ENCODE measurements around the gene S100A6.
"Not testable (repeated sequence)": the region's sequence is repeated elsewhere in the genome, so short reads cannot be mapped to it uniquely, and the experiment has no call there.

The S100A6 gene

DNA sequence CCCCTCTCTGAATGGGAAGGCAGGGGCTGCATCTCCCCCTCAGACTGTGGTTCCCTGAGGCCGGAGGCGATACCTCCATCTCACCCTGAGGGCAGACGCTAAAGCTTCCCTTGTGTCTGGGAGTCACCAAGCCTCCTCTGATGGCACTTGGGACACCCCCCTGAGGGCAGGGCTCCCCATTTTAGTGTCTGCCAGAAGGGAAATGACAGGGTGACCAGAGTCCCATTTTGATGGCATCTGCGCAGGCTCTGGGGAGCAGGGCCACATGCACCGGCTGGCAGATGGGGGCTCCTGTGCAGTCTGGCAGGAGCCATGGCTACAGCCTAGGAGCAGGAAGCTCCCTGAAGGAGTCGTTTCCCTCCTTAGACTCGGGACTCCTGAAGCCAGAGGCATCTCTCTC, 28.2 kb upstream of the S100A6 start:
- no peak for DNase-seq (ENCODE audit: low spot score)

DNA sequence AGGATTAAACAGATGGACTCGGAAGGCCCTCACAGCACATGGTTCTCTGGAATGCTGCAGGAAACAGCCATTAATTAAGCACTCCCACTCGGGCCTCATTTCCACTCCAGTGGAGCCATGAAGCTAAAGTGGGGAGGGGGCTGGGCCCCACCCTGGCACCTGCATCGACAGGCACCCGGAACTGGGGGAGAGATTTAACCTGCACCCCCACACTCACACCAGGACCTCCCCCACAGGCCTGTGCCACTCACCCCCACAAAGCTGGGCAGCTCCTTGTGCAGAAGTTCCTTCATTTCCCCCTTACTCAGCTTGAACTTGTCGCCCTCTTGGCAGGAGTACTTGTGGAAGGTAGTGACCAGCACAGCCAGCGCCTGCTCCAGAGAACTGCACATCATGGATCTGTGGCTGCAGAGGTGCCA, 27.7 kb upstream of the S100A6 start:
- no peak for DNase-seq (ENCODE audit: low spot score)

DNA sequence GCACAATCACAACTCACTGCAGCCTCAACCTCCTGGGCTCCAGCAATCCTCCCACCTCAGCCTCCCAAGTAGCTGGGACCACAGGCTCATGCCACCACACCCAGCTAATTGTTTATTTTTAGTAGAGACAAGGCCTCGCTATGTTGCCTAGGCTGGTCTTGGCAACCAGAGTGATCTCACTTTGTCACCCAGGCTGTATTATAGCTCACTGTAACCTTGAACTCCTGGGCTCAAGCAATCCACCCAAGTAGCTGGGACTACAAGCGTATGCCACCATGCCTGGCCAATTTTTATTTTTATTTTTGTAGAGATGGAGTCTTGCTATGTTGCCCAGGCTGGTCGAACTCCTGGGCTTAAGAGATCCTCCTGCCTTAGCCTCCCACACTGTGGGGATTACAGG, 26.2 kb upstream of the S100A6 start:
- not testable (repeated sequence) for DNase-seq (ENCODE audit: low spot score)

DNA sequence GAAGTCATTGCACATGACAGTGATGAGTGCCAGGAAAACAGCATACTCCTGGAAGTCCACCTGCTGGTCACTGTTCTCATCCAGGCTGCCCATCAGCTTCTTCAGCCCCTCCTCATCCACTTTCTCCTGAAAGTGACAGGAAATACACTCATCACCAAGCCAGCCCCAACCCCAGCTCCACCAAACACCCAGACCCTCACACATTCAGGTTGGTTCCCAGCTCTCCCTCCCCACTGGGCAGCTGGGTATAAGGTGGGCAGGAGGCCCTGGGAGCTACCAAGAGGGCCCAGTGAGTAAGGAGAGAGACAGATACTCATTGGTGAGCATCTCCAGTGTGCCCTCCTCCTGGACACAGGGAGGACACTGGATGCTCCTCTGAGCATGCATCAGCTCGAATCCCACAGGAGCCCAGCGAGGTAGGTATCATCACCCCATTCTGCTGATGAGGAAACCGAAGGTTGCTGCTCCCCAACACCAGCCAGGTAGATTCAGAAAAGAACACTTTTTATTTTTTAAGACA, 25.7 kb upstream of the S100A6 start:
- DNase-seq (ENCODE audit: low spot score) = no peak

DNA sequence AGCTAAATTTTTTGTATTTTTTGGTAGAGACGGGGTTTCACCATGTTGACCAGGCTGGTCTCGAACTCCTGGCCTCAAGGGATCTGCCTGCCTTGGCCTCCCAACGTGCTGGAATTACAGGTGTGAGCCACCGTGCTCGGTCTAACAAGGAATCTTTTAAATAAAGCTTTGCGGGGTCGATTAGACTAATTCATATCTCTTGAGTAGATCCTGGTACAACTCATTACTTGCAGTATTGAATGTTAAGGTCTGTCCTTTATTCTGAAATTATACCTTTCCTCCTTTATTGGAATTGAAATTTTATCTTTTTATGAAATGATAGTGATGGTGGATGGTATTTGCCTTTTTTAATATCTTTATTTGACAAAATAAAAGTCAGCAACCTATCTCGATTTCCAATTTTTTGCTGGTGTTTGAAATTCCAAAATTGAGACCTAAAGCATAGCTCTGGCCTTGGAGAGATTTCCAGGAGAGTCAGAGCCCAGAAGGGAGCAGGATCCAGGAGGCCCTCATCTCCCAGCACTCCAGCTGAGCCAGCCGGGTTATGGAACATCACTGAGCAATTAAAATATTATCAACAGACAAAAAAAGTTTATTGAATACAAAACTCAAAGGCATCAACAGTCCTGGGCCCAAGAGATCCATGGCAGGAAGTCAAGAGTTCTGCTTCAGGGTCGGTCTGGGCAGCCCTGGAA, 25.1 kb upstream of the S100A6 start:
- no peak for DNase-seq (ENCODE audit: low spot score)

DNA sequence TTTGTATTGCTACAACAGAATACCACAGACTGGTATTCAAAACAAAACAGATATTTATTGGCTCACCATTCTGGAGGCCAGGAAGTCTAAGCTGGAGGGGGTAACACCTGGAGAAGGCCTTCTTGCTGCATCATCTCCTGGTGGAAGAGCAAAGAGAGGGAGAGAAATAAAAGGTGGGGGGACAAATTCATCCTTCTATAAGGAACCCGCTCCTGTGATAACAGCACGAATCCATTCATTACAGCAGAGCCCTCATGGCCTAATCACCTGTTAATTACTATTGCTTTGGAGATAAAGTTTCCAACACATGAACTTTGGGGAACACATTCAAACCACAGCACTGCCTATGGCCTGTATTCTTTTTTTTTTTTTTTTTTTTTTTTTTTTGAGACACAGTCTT, 24.4 kb upstream of the S100A6 start:
- DNase-seq (ENCODE audit: low spot score) = no peak

DNA sequence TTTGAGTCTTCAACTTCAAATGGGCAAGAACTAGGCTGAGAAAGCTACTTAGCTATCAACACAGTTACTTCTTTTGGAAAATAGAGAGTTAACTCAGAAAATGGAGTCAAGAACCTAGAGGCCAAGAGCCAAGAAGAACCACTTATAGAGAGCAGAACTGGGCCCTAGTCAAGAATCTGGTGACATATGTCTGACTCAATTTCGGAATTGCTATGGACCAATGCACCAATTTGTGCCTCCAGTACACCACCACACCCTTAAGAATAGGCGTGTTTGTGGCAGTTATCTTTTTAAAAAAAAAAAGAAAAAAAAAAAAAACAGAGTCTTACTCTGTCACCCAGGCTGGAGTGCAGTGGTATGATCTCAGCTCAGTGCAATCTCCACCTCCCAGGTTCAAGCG, 22.1 kb upstream of the S100A6 start:
- no peak for DNase-seq (ENCODE audit: low spot score)

DNA sequence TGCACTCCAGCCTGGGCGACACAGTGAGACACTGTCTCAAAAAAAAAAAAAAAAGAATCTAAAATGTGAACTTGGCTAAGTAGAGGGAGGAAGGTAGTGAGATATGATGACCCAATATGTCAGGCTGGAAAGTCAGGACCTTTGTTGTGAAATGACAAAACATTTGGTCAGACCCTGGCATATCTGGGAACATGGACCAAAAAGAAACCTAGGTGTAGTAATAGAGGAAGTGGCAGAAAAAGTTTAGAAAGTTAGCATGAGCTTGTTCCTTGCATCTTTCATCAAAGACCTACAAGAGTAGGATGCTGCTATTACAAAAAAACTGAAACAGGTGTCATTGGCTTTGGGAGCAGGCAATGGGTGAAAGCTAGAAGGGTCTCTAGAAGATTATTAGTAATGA, 20.6 kb upstream of the S100A6 start:
- DNase-seq (ENCODE audit: low spot score) = no peak

DNA sequence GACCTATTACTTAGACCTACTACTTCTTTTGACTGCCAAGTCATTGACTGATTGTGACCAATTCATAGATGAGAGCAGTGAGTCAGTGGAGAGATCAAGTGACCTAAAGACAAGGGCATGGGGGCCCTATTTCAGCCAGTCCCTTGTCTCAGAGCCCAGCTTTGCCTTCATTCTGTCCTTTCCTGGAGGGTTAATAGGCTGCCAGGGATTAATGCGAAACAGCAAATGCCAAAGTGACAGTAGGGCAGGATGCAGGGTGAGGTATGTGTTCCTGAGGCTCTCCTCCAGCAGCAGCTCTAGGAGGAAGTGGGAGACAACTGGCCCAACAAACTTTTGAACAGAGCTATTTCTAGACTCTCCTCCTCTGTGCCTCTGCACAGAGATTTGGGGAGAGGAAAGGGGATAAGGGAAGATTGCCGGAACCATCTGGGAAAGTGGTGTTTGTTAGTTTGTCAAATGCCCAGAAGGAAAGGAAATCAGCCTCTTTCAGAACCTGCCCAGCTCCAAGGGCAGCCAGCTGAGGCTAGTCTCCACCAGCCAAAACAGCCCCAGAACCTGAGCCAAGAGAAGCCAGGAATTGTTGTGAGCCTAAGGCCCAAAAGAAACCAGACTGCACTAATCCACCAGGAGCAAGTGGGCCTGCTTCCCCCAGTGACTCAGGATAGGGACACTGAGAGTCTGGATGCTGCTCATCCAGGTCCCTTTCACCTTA, 18.2 kb upstream of the S100A6 start:
- no peak for DNase-seq (ENCODE audit: low spot score)

DNA sequence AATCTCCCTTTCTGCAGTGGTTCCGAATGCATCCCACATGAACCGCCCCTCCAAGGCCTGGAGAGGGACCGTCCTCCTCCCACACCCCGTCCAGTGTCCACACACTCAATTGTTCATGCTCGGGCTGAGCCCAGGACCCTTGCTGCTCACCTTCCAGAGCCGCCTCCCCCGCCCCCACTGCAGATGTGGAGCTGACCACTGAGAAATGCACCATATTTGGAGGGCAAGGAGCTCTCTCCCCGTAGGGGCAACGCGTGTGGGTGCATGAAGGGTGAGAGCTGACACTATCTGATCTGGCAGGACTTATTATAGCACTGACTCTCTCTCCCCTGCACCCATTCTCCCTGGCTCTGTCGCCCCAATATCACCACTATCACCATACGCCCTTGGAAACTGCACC, 17.3 kb upstream of the S100A6 start:
- no peak for DNase-seq (ENCODE audit: low spot score)

DNA sequence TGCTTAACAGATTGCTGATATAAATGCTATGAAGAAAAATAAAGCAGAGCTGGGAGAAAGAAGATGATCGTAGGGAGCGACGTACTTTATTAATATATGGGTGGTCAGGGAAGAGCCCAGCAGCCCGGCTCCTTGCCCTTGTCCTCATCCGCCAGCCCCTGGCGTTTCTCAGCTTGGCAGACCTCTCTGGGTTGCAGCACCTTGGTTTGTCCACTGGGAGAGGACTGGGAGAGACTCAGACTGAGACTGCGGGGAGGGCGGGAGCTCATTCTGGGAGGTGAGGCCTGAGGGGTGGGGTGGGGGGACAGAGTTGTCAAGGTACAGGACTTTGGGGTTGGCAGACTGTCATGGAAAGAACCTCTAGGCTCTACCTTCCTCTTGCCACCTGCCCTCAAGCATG, 16.5 kb upstream of the S100A6 start:
- no peak for DNase-seq (ENCODE audit: low spot score)

DNA sequence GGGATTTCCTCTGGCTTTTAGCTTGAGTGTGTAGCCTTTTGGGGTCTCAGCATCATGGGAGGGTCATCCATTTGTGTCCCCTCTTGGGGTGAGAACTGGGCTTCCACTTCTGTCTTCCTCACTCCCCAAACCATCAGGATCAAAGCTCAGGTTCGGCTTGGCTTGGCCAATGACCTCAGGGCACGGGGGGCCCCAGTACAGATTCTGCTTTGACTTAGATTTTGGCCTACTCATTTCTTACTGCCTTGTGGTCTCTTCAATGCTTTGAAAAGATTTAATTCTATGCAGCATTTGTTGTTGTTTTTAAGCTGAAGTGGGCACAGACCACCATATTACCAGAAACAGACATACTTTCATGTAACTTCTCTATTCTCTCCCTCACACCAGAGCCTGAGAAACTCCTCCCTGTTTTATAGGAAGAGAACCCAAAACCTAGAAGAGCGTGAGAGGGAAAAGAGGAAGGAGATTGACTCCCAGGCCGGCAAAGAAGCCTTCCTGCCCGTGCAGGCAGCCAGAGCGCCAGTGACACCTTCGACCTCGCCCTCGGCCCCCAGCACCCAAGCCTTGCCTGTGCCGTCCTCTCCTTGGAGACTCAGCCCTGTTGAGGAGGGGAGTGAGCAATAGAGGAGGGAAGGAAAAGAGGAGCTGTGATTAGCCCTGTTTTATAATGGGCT, 15.2 kb upstream of the S100A6 start:
- DNase-seq (ENCODE audit: low spot score) = peak; percentile 28

DNA sequence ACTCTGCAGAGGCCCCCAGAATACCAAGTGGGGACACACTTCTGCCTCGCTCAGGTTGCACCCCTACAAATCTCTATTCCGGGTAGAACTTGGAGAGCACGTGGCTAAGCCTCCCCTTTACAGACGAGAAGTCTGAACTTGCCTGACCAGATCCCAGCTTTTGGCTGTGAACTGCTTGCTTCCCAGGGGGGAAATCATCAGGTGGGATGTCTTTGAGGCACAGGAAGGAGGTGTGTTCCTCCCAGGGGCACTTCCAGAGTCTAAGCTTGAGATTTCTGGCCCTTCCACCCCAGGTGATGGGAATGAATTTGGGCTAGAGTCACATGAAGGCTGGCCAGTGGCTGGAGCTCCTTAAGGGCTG, 14.6 kb upstream of the S100A6 start:
- DNase-seq (ENCODE audit: low spot score) = no peak

DNA sequence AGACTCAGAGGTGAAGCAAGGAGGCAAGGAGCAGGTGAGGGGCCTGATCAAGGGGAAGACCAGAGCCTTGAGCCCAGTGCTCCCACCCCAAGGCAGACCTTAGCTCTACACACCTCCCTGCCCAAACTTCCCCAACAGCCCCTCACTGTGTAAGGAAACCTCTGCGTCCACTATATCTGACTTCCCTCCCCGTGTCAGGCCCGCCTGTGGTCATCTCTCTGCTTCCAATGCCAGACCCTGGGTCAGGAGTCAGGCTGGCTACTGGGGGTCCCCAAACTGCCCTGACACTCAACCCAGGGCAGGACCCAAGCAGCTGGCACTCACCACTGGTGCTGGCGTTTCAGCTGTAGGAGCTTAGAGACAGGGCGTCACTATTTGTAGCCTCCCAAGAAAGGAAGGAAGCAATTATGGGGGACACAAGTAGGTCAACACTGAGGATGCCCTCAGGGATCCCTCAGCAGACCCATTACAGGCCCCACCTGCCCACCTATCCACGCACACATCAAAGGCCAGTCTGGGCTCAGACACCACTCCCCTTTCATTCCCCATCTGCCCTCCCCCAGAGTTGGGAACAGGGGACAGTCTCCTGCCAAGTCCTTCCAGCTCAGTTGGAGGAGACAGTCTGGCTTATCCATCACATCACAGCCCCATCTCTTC, 14.1 kb upstream of the S100A6 start:
- DNase-seq (ENCODE audit: low spot score) = no peak

DNA sequence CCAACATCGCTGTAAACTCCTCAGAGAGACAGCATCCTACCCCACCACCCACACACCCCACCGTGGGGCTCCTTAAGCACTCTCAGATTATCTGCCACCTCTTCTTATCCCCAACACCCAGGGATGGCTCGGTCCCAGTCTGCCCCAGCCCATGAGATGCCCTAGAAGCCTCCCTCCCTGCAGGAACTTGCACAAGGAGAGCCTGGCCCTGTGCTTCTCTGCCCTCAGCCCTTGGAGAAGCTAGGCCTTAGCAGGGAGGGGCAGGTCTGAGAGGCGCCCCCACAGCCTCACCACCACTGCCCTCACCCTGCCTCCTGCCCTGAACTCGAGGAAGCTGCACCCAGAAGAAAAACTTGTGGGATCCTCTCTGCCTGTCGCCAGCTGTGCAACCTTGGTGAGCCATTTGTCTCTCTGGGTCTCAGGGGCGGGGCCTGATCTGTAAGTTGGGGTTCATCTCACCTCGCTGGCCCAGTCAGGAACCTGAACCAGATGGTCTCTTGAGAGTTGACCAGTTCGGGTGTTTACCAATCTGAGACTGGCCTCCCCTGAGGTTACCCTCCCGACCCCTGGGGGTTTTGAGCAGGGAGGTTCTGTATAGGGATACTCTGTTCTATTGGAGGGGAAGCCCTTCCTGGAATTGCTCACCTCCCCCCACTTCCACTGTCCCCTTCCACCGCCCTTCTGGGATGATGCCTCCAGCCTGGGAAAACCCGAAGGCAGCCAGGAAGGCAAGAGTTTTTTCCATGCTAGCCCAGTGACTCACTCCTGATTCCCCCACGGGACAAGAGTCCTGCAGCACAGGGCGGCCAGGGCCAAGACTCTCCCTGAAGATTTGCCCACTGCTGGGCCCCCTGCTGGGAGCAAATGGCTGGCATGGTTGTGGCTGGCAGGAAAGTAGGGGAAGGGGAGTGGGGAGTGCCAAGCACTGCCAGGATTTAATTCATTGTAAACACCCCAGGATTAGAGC, 13.2 kb upstream of the S100A6 start, which contains the start of gene S100A3:
S100A3 (minus strand) TSS at position 537 of the 967 bp plus-strand sequence. CDS start 773 bp downstream, outside the sequence.
- DNase-seq (ENCODE audit: low spot score) = no peak

DNA sequence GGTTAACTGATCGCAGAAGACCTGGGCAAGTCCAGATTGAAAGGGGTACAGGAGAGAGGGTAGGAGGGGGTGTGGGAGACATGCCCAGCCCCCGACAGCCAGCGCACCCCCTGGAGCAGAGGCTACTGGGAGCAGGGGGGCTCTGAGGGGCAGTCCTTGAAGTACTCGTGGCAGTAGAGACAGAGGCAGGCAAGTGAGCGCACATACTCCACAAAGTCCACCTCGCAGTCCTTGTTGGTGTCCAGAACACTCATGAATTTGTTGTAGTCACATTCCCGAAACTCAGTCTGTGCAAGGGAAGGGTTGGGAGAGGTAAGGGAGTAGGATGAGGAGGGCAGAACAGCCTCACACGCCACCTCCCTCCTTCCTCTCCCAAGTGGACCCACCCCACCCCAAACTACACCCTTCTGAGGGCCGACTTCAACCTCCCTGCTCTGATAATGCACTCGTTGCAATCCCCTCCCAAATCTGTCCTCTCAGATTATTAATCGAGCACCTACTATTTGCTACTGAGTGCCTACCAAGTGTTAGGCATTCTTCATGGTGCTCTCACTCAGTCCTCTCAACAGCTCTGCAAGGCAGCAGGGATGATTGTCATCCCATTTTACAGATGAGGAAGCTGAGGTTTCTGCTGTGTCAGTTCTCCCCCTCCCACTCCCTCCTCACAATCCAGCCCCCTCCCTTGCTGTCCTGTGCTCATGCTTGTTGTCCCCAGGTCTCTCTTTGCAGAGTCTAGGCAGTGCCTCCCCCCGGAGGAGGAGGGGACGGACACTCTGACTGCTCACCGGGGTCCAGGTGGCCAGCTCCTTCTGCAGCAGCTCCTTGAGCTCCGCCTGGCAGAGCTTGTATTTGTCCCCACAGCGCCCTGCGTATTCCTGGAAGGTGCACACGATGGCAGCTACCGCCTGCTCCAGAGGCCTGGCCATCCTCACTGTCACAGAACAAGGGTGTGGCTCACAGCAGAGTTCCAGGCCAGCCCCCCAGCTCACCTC, 12.1 kb upstream of the S100A6 start:
- DNase-seq (ENCODE audit: low spot score) = no peak

DNA sequence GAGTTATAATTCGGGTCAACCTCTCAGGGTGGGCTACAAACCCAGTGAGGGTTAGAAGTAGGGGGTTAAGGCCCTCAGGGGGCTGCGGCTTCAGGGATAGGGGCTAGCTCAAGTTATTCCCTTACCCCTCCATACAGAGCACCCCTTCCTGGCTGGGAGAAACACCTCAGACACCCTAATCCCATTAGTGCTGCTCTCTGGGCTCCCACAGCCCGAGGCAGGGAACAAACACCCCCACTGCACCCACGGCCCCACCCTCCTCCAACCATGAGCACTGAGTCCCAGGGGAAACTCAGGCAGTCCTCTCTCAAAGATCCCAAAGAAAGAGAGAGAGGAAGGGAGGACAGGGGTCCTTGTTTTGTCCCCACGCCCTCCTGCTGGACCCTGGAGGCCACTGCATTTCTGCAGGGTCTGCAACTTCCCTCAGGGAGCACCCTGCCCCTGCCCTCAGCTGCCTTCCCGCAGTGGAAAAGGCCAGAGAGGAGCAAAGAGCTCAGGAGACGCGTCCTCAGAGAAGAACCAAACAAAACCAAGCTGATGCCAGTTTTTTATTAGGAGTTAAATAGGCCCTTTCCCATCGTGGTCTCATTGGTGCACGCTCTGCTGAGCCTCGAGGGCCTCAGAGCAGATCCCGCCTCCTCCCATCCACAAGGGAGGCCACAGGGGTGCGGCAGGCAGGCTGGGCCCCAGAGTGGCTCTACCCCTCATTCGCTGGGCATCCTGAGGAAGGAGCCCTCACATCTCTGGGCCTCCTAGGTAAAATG, 11.2 kb upstream of the S100A6 start:
- no peak for DNase-seq (ENCODE audit: low spot score)

DNA sequence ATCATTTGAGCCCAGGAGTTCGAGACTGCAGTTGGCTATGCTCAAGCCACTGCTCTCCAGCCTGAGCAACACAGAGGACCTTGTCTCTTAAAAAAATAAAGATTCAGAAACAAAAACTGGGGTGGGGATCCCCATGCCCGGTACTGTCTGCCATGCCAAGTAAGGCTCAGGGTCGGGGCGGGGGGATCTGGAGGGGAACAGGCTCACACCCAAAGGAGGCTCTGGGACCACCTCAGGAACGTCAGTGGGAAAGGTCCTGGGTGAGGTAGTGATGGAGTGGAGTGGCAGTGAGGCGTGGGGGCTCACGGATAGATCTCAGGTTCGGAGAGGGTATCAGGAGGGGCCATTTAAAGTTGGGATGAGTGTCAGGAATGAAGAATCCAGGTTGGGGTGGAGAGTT, 10.6 kb upstream of the S100A6 start:
- DNase-seq (ENCODE audit: low spot score) = no peak
